Endodermal cell (in vitro differentiated cells): Measurements from ENCODE around the gene MORN2. TPM values are rescaled to one million over a fixed set of nuclear protein-coding genes. Genes with fewer than 3 reads are reported as not detected.
"Not testable (repeated sequence)": the region's sequence is repeated elsewhere in the genome, so short reads cannot be mapped to it uniquely, and the experiment has no call there.

Experiments used
- DNase-seq: peaks from one replicate; pipeline ENCODE4 v3.0.0-alpha.2; 2017
- H3K27ac ChIP-seq: 2 replicates; pipeline ENCODE4 v1.5.1; 2013; ENCODE audit warnings: mild to moderate bottlenecking, low read depth, low read length, moderate library complexity
- H3K27me3 ChIP-seq: 2 replicates; pipeline ENCODE4 v1.6.1; 2013; ENCODE audit warnings: mild to moderate bottlenecking, low read length, moderate library complexity; ENCODE audit not compliant: insufficient read depth, control insufficient read depth, poor library complexity, severe bottlenecking
- H3K36me3 ChIP-seq: 2 replicates; pipeline ENCODE4 v1.7.0; 2013; ENCODE audit warnings: mild to moderate bottlenecking, low read length, moderate library complexity; ENCODE audit not compliant: control insufficient read depth, insufficient read depth
- H3K4me1 ChIP-seq: one replicate; pipeline ENCODE4 v1.7.0; 2013; ENCODE audit warnings: low read length; ENCODE audit not compliant: control insufficient read depth, insufficient read depth
- H3K4me3 ChIP-seq: 2 replicates; pipeline ENCODE4 v1.5.1; 2013; ENCODE audit warnings: mild to moderate bottlenecking, low read length, moderate library complexity
- H3K9ac ChIP-seq: 2 replicates; pipeline ENCODE4 v1.6.1; 2013; ENCODE audit warnings: mild to moderate bottlenecking, low read length, moderate library complexity; ENCODE audit not compliant: poor library complexity, severe bottlenecking; ENCODE audit errors: extremely low read depth
- H3K9me3 ChIP-seq: 2 replicates; pipeline ENCODE4 v1.6.1; 2013; ENCODE audit warnings: mild to moderate bottlenecking, low read length, moderate library complexity; ENCODE audit not compliant: control insufficient read depth
- H3K27ac Mint-ChIP-seq: 2 replicates; pipeline ENCODE4 v1.8.0; 2020; ENCODE audit warnings: mixed read lengths
- H3K27me3 Mint-ChIP-seq: 2 replicates; pipeline ENCODE4 v1.8.0; 2021; ENCODE audit warnings: mild to moderate bottlenecking, mixed read lengths; ENCODE audit not compliant: insufficient read depth
- H3K36me3 Mint-ChIP-seq: 2 replicates; pipeline ENCODE4 v1.8.0; 2020; ENCODE audit warnings: low read depth, mixed read lengths
- H3K4me1 Mint-ChIP-seq: 2 replicates; pipeline ENCODE4 v1.8.0; 2020; ENCODE audit warnings: mixed read lengths
- H3K4me3 Mint-ChIP-seq: 2 replicates; pipeline ENCODE4 v1.8.0; 2020; ENCODE audit warnings: mild to moderate bottlenecking, moderate library complexity, mixed read lengths
- H3K9me3 Mint-ChIP-seq: 2 replicates; pipeline ENCODE4 v1.8.0; 2020; ENCODE audit warnings: mild to moderate bottlenecking, mixed read lengths
- WGBS, 2 experiments: methylation state at CpG; one replicate each; pipeline versions ENCODE4 v1.1.5 to v1.1.7; 2013; ENCODE audit warnings: missing lambda C conversion rate in 2 of 2, mixed read lengths in 1 of 2; ENCODE audit not compliant: insufficient coverage in 1 of 2, insufficient read length in 1 of 2; 5-methylcytosine and 5-hydroxymethylcytosine counted together
- long read RNA-seq, 4 experiments: library from polyadenylated mRNA in 2 of 4; library from RNA in 1 of 4; library from capped mRNA in 1 of 4; stranded (forward) in 3 of 4; unstranded in 1 of 4; transcript quantifications; one replicate each; pipeline ENCODE4 v2.0.0, GENCODE V29; 2020 to 2021; ENCODE audit warnings: inconsistent platforms in 1 of 4
- polyA plus RNA-seq, 2 experiments: library from polyadenylated mRNA; stranded (reverse); fragments of 50-300 nt; gene quantifications; one replicate each; pipeline ENCODE4 v1.2.3, GENCODE V29; 2013
- total RNA-seq, 2 donors: library from RNA; stranded (reverse); fragmentation: NEBNext Ultra II Directional in 1 of 2; extraction: Animal tissue kit (Norgen Biotek cat#: 25700) in 1 of 2; gene quantifications; 2 replicates in 1 of 2; 3 replicates in 1 of 2; pipeline ENCODE4 v1.2.1, GENCODE V29; 2021
- TF ChIP-seq, protein P1 (sequence below): fragments of 200-600 bp; sonication (generic); conservative IDR thresholded peaks from 2 replicates; pipeline ENCODE4 v1.5.0; 2021; ENCODE audit warnings: antibody characterized with exemption, mild to moderate bottlenecking

MORN2 gene
- total RNA-seq, result 10 to 100 TPM; 13.7 to 27.5 TPM
- 21.1 TPM for polyA plus RNA-seq (2013, experiment 1 of 2)
- 25.7 TPM for polyA plus RNA-seq (2013, experiment 2 of 2)
- long read RNA-seq, experiment 1, transcript MORN2-201 (5 exons, 739 nt), result major isoform, 16 of 17 reads
- long read RNA-seq, experiment 1, partial matches to known transcripts, result 0 of 17 reads
- long read RNA-seq, experiment 1, other reads (novel, unspliced or antisense), result 1 of 17 reads
- long read RNA-seq, experiment 2, transcript MORN2-201 (5 exons, 739 nt), result major isoform, 11 of 16 reads
- long read RNA-seq, experiment 2, partial matches to known transcripts, result 1 of 16 reads
- long read RNA-seq, experiment 2, other reads (novel, unspliced or antisense), result 4 of 16 reads
- long read RNA-seq, experiment 3, partial matches to known transcripts, result 1 of 6 reads
- long read RNA-seq, experiment 3, other reads (novel, unspliced or antisense), result 1 of 6 reads
- long read RNA-seq, experiment 4, partial matches to known transcripts, result 16 of 19 reads
- long read RNA-seq, experiment 4, other reads (novel, unspliced or antisense), result 0 of 19 reads

DNA sequence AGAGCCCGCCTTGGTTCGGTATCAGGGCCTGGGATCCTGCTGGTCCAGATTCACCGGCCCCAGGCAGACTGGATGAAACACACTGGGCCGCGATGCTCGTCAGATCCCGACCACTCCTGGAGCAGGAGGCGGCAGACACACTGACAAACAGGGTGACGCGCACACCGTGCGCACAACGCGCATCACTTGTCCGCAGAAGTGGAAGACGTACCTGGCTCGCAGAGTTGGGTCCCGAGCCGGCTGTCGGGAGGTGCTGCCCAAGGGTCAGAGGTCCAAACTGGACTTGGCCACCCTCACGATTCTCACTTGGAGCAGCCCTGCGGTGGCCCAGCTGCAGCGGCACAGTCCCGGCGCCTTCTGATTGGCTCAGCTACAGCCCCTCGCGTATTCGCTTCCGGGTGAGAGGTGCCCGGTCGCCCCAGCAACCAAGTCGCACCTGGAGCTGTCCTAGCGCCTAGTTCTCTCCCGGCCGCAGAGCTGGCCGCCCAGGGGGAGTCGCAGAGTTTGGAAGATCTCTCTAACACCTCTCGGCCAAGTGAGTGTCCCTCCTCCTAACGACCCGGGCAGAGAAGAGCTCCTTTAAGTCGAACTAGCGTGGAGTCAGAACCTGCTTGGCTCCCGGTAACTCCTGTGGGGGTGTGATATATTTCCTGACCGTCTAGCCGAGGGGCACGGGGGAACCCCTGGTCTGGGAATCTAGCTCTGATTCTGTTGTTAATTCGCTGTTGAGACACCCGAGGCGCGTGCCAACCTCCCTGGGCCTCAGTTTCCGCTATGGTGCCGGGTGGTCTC, at the start of gene MORN2, which contains the start of gene DHX57:
Gene MORN2, plus strand, starts transcription at position 401 of the 792 bp plus-strand sequence.
Gene DHX57, minus strand, starts transcription at position 359 of the 792 bp plus-strand sequence. CDS start 7,529 bp downstream, outside the sequence.
- Histone ChIP-seq H3K27ac (no peak within 1 kb of the TSS), H3K4me3 (peak within 1 kb of the TSS; percentile 93), H3K9ac (peak within 1 kb of the TSS; percentile 76), H3K9me3 (peaks cover 14% of the 10 kb centered on the region), H3K4me1 (no peaks in the 10 kb centered on the region), H3K36me3 (peaks cover under 1% of the 10 kb centered on the region), H3K27me3 (no peaks in the 10 kb centered on the region)
- Mint-ChIP-seq H3K27ac (peak within 1 kb of the TSS; percentile 98), H3K27me3 (peaks cover 1% of the 10 kb centered on the region), H3K4me3 (peak within 1 kb of the TSS; percentile 92), H3K36me3 (peaks cover 11% of the 10 kb centered on the region), H3K4me1 (peaks cover 15% of the 10 kb centered on the region), H3K9me3 (peaks cover 10% of the 10 kb centered on the region)
- TF ChIP-seq, protein P1, sequence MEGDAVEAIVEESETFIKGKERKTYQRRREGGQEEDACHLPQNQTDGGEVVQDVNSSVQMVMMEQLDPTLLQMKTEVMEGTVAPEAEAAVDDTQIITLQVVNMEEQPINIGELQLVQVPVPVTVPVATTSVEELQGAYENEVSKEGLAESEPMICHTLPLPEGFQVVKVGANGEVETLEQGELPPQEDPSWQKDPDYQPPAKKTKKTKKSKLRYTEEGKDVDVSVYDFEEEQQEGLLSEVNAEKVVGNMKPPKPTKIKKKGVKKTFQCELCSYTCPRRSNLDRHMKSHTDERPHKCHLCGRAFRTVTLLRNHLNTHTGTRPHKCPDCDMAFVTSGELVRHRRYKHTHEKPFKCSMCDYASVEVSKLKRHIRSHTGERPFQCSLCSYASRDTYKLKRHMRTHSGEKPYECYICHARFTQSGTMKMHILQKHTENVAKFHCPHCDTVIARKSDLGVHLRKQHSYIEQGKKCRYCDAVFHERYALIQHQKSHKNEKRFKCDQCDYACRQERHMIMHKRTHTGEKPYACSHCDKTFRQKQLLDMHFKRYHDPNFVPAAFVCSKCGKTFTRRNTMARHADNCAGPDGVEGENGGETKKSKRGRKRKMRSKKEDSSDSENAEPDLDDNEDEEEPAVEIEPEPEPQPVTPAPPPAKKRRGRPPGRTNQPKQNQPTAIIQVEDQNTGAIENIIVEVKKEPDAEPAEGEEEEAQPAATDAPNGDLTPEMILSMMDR, result no peak
- 1% methylated on average over 22 to 52 of the region's 52 CpGs for WGBS, 2 experiments
- DNase-seq, result peak; percentile 97

DNA sequence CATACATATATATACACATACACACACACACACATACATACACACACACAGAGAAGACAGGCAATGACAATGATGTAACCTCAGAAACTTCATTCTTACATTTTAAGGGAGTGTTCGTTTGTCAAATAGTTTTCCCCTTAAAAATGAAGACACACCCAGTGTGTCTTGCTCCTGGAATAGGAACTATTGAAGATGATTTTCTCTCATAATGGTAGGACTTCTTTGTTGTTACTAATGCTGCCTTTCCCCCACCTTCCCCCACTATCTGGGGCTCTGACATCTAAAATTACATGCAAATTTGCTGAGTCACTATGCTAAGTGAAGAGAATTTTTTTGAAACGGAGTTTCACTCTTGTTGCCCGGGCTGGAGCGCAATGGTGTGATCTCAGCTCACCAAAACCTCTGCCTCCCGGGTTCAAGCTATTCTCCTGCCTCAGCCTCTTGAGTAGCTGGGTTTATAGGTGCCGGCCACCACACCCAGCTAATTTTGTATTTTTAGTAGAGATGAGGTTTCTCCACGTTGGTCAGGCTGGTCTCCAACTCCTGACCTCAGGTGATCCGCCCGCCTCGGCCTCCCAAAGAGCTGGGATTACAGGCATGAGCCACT, 48.1 kb upstream of the MORN2 start:
- not testable (repeated sequence) for H3K9ac ChIP-seq, H3K4me3 ChIP-seq, H3K4me1 Mint-ChIP-seq, H3K4me1 ChIP-seq, H3K9me3 ChIP-seq, H3K4me3 Mint-ChIP-seq, H3K27me3 Mint-ChIP-seq, H3K9me3 Mint-ChIP-seq, H3K27ac ChIP-seq, H3K27me3 ChIP-seq
- peaks cover 47% of the 10 kb centered on the region for H3K36me3 ChIP-seq
- DNase-seq, result peak; percentile 51
- 82 to 93% methylated on average over 7 to 10 of the region's 10 CpGs for WGBS, 2 experiments
- peaks cover 52% of the 10 kb centered on the region for H3K36me3 Mint-ChIP-seq
- H3K27ac Mint-ChIP-seq, result peak overlapping the region; percentile 77

DNA sequence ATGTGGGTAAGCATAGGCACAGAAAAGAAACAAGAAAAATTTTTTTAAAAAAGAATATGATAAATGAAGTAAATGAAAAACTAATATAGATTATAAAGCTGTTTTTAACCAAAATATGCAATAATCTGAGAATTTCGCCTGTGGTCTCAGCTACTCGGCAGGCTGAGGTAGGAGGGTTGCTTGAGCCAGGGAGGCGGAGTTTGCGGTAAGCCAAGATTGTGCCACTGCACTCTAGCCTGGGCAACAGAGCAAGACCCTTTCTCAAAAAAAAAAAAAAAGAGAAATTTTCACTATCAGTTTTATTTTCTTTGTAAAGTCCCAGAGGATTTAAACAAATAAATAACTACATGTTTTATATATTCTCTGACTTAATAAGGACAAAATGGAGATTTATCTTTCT, 47.3 kb upstream of the MORN2 start:
- no peak overlapping the region for H3K27ac Mint-ChIP-seq
- Histone ChIP-seq H3K9ac (no peak overlapping the region), H3K27me3 (no peaks in the 10 kb centered on the region), H3K4me3 (no peak overlapping the region), H3K36me3 (peaks cover 47% of the 10 kb centered on the region), H3K9me3 (no peaks in the 10 kb centered on the region), H3K4me1 (no peaks in the 10 kb centered on the region), H3K27ac (no peak overlapping the region)
- TF ChIP-seq, protein P1, result no peak
- no peaks in the 10 kb centered on the region for H3K9me3 Mint-ChIP-seq
- H3K4me3 Mint-ChIP-seq, result no peak overlapping the region
- H3K27me3 Mint-ChIP-seq, result no peaks in the 10 kb centered on the region
- H3K36me3 Mint-ChIP-seq, result peaks cover 47% of the 10 kb centered on the region
- H3K4me1 Mint-ChIP-seq, result peaks cover 2% of the 10 kb centered on the region
- DNase-seq, result no peak
- WGBS, 2 experiments, result 80% methylated on average over 2 to 4 of the region's 4 CpGs
